Testis (tissue), 2 donors: Measurements from ENCODE around the gene PLAGL1.
A peak's percentile ranks its signal among the peaks of the same experiment; 100 is the strongest.

ENCODE experiments used
- POLR2A ChIP-seq: fragments of 450-650 bp; IDR thresholded peaks from one replicate; pipeline ENCODE4 v1.6.1; 2017; ENCODE audit warnings: antibody characterized with exemption, mild to moderate bottlenecking, moderate library complexity
- TF ChIP-seq, protein P1 (sequence below), 3 experiments: fragments of 450-650 bp in 2 of 3; fragments of 200-600 bp in 1 of 3; sonication (generic) in 1 of 3; IDR thresholded peaks; one replicate each; pipeline ENCODE4 v1.5.1; 2016 to 2019; ENCODE audit warnings: antibody characterized with exemption in 3 of 3, mild to moderate bottlenecking in 2 of 3, moderate library complexity in 1 of 3

DNA sequence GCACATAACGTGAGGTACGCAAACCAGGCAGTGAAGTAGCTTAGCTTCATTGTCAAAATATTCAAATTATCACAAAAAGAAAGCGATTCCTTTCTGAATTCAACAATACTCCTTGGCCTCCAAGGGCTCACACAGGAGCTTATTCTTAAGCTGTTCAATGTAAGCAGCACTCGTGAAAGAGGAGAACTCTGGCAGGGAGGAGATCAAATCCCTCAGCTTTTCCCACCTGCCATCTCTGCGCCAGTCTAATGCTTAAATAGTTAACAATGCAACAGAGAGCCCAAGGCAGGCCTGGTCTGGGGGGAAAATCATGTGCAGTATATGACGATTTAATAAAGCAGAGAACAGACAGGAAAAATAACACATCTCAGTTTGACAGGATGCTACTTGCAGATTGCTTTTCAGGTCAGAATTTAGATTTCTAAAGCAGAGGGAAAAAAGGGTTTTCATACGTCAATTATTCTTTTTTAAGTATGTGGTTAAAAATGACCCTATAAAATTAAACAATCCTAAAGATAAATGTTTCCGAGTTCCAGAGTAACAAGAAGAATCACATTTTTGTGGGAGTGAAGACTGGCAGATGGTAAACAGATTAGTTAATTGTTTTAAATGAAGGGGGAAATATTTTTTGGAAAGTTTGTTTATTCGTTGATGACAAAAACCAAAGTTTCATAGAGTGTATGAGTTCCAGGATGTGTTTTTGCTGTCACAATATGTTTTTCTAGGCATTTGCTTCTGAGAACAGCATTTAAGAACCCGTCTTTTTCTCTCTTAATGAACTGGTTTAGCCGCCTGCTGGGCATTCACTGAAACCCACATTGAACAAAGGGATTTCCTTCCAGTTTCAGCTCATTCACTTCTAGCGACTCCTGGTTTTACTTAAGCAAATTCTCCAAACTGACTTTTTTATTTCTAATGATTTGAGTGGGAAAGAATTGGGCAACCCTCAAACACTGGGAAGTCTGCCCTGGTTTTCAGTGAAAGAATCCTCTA, 45.9 kb downstream of the PLAGL1 start:
- TF ChIP-seq, protein P1, sequence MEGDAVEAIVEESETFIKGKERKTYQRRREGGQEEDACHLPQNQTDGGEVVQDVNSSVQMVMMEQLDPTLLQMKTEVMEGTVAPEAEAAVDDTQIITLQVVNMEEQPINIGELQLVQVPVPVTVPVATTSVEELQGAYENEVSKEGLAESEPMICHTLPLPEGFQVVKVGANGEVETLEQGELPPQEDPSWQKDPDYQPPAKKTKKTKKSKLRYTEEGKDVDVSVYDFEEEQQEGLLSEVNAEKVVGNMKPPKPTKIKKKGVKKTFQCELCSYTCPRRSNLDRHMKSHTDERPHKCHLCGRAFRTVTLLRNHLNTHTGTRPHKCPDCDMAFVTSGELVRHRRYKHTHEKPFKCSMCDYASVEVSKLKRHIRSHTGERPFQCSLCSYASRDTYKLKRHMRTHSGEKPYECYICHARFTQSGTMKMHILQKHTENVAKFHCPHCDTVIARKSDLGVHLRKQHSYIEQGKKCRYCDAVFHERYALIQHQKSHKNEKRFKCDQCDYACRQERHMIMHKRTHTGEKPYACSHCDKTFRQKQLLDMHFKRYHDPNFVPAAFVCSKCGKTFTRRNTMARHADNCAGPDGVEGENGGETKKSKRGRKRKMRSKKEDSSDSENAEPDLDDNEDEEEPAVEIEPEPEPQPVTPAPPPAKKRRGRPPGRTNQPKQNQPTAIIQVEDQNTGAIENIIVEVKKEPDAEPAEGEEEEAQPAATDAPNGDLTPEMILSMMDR (IDR thresholded peaks at IDR 0.05), result peak in 2 of 3 experiments; percentile 16 to 32
- no peak for TF ChIP-seq POLR2A
